Measurements from ENCODE around the gene TMEM35B. TPM values are rescaled to one million over a fixed set of nuclear protein-coding genes. Genes with fewer than 3 reads are reported as not detected.

Gene TMEM35B
- total and polyA plus RNA-seq, 9 of the 15 experiments (the other 6 are each of a cell fraction or from before 2014, with no cell fraction given) = 11.4 to 142 (median 21.4) TPM

DNA sequence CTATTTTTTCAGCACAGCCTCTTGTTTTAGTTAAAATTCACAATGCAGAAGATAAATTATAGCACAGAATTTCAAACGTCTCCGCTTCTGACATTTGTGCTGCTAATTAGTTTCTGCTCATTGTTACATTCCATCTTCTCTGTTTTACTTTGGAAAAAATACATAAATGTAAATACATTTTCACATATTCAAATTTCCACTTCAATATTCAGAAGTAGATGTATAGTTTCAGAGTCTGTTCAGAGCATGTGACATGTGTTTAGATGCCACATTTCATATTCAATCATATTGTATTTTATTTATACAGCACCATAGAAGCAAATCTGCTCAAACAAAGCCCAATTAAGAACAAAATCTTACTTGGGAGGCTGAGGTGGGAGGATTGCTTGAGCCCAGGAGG is 19.6 kb downstream of the TMEM35B start:
- ATAC-seq (no peak), FAIRE-seq (no peak), DNase-seq (ENCODE audit: extremely low read depth in 1 of 4, low spot score in 3 of 4) (no peak)
- H3K27ac ChIP-seq (ENCODE audit: extremely low read depth, low read depth, low read length) = no peak overlapping the region
- H3K9me1 ChIP-seq (ENCODE audit: control insufficient read depth, insufficient read depth, low read length) = no peaks in the 10 kb centered on the region
- H3K9me3 ChIP-seq (replicated peaks; ENCODE audit: control insufficient read depth, insufficient read depth, low read depth, low read length) = 0 out of 2 replicates have a peak, but pooled peaks cover 3% of the 10 kb centered on the region
- in situ Hi-C loops (cut with MboI) (no loop called here), intact Hi-C loops (cut with micrococcal nuclease) (no loop called here)
- H3K4me1 ChIP-seq (replicated peaks in 1 of 2; ENCODE audit: control insufficient read depth in 2 of 2, insufficient read depth in 2 of 2, low read length in 2 of 2) = no peaks in the 10 kb centered on the region
- TF ChIP-seq NR2C1 (IDR thresholded peaks at IDR 0.05) = no peak
- TF ChIP-seq NR2C1 (tag; IDR thresholded peaks at IDR 0.05) = no peak
- TF ChIP-seq SMAD3 (CRISPR knock-in tag; conservative IDR thresholded peaks at IDR 0.05) = no peak
- no peak for TF ChIP-seq SP2 (IDR thresholded peaks at IDR 0.05; ENCODE audit: extremely low read depth, low read depth, low read length, poor library complexity, severe bottlenecking)
- TF ChIP-seq NFATC3 (IDR thresholded peaks at IDR 0.05) = no peak
- no peak for TF ChIP-seq ZNF57 (CRISPR knock-in tag; IDR thresholded peaks at IDR 0.05)
- TF ChIP-seq, protein P1, sequence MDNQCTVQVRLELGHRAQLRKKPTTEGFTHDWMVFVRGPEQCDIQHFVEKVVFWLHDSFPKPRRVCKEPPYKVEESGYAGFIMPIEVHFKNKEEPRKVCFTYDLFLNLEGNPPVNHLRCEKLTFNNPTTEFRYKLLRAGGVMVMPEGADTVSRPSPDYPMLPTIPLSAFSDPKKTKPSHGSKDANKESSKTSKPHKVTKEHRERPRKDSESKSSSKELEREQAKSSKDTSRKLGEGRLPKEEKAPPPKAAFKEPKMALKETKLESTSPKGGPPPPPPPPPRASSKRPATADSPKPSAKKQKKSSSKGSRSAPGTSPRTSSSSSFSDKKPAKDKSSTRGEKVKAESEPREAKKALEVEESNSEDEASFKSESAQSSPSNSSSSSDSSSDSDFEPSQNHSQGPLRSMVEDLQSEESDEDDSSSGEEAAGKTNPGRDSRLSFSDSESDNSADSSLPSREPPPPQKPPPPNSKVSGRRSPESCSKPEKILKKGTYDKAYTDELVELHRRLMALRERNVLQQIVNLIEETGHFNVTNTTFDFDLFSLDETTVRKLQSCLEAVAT (IDR thresholded peaks at IDR 0.05) = no peak
- TF ChIP-seq, protein P2, sequence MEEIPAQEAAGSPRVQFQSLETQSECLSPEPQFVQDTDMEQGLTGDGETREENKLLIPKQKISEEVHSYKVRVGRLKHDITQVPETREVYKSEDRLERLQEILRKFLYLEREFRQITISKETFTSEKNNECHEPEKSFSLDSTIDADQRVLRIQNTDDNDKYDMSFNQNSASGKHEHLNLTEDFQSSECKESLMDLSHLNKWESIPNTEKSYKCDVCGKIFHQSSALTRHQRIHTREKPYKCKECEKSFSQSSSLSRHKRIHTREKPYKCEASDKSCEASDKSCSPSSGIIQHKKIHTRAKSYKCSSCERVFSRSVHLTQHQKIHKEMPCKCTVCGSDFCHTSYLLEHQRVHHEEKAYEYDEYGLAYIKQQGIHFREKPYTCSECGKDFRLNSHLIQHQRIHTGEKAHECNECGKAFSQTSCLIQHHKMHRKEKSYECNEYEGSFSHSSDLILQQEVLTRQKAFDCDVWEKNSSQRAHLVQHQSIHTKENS (CRISPR knock-in tag; IDR thresholded peaks at IDR 0.05) = no peak
- no peak overlapping the region for H2AFZ ChIP-seq (ENCODE audit: low read depth, low read length)
- no peaks in the 10 kb centered on the region for H4K20me1 ChIP-seq (replicated peaks; ENCODE audit: control insufficient read depth, insufficient read depth, low read length)
- BruUV-seq (replicated peaks) = no TSS peak
- 8% methylated on average over 2 of the region's 2 CpGs for WGBS (ENCODE audit: insufficient coverage, low coverage, missing lambda C conversion rate)
- peaks cover 11 to 14% of the 10 kb centered on the region in 2 experiments; a peak in 4 of 5 replicates for H3K27me3 ChIP-seq (ENCODE audit: control insufficient read depth in 2 of 2, insufficient read depth in 2 of 2, low read length in 2 of 2)
- no peak overlapping the region for H3K9ac ChIP-seq (ENCODE audit: insufficient read depth in 1 of 2, low read depth in 2 of 2, low read length in 2 of 2)
- POLR2A ChIA-PET = no interaction called here
- no peaks in the 10 kb centered on the region for H3K36me3 ChIP-seq (ENCODE audit: control insufficient read depth, insufficient read depth, low read length)
- H3K4me3 ChIP-seq = no peak overlapping the region
- CTCF ChIA-PET (ENCODE audit: low intra/inter-chr PET ratio) = no interaction called here
- H3K79me2 ChIP-seq (ENCODE audit: control insufficient read depth, insufficient read depth, low read length) = no peaks in the 10 kb centered on the region
- no peak overlapping the region for H3K4me2 ChIP-seq (ENCODE audit: insufficient read depth, low read length)
